HS-5 (cell line): ENCODE results near the gene C4orf54.

ENCODE experiments used
- DNase-seq: peaks from one replicate; pipeline ENCODE4 v3.0.0-alpha.2; 2012; ENCODE audit warnings: low read depth

C4orf54 gene

DNA sequence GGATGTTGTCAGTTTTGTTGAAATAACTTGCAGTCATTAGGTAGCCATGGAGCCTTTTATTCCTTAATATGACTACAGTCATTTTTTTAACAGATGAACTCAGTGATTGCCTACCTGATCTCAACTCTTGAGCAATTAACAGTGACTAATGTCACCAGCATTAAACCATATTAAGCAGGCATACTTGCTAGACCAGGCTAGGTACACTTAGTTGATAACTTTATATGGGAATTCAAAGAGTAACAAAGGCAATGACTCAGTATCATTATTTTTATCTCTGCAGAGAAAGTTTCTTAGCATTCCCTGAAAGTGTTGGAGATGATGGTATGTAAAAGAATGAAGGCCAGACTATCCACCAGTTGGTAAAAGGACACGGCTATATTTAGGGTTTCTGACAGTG lies at the start of gene C4orf54:
C4orf54 (minus strand) TSS at position 31 of the 400 bp plus-strand sequence. CDS start 3,180 bp downstream, outside the sequence.
- no peak for DNase-seq

GRCh38 chr4:99705891-99706290 lies 48.3 kb upstream of the C4orf54 start:
- DNase-seq, result no peak

- no peak for DNase-seq
These were observed 39.2 kb upstream of the C4orf54 start for GRCh38 chr4:99696801-99697200.

- DNase-seq, result no peak
These were observed 35.5 kb upstream of the C4orf54 start for GRCh38 chr4:99693140-99693539.

- no peak for DNase-seq
These were observed 33.4 kb upstream of the C4orf54 start for GRCh38 chr4:99690990-99691389.

DNA sequence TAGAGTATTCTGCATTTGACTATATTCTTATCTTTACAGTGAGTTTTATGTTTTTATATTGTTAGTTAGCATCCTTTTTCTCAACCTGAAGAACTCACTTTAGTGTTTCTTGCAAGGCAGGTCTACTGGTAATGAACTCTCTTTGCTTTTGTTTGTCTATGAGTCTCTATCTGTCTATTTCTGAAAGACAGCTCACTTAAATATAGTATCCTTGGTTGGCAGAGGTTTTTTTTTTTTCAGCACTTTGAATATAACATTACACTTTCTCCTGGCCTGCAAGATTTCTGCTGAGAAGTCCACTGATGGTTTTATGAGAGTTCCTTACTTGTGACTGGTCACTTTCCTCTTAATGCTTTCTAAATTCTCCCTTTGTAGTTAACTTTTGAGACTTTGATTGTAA lies 32.8 kb upstream of the C4orf54 start:
- no peak for DNase-seq

GRCh38 chr4:99687120-99687519 lies 29.5 kb upstream of the C4orf54 start:
- no peak for DNase-seq

GRCh38 chr4:99685234-99685633 lies 27.6 kb upstream of the C4orf54 start:
- DNase-seq, result no peak

DNA sequence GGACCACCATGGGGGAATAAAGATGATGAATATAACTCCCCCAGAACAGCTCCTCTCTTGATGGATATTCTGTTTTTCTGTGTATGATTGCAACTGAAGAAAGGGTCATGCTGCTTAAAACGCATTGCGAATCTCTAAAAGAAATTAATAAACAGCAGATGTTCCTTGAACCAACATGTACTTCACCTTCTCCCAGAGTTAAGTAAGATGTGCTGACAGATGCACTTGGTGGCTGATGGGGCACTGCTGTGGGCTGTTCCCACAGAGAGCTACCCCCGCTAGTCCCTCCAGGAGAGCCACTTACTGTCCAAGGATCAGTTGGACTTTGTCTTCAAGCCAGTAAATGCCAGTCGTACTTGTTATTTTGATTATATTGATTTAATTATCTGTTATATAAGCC lies 26.3 kb upstream of the C4orf54 start:
- no peak for DNase-seq

DNA sequence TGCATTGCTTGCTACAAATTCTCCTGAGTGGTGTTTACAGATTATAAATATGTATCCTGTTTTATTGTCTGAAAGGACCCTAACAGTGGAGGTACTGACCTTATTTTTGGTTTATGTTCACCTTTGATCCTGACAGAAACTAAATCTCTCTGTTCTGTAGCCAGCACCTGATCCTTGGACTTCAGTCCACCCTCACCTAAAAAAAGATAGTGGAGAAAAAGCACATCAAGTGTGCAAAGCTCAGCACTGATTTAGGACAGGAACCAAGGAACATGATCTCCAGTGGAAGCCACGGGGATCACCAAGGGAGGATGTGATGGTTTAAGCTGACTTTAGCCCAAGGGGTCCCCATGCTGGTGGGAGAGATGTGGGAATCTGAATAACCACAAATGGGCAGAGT lies 22.3 kb upstream of the C4orf54 start:
- no peak for DNase-seq

- DNase-seq, result no peak
These were observed 21.6 kb upstream of the C4orf54 start for GRCh38 chr4:99679204-99679603.

DNA sequence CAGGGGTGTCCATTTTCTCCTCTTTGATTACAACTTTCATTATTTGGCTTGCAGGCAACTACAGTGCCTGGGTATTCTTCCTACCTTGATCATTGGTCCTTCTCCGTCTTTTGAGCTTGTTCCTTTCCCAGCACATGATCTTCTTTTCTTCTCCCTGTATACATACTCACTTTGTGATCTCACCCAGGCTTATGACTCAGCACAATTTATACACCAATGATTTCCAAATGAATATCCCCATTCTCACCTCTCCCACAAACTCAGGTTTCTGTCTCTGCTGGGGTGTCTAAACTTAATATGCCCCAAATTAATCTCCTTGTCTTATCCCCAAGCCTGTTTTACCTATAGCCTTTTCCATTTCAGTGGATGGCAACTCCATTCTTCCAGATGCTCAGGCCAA lies 19.5 kb upstream of the C4orf54 start:
- no peak for DNase-seq

GRCh38 chr4:99670409-99671073 lies 12.9 kb upstream of the C4orf54 start:
- DNase-seq, result no peak

- no peak for DNase-seq
These were observed 11.5 kb upstream of the C4orf54 start for GRCh38 chr4:99669084-99669483.

GRCh38 chr4:99668472-99668871 lies 10.8 kb upstream of the C4orf54 start:
- no peak for DNase-seq

GRCh38 chr4:99665983-99666382 lies 8.4 kb upstream of the C4orf54 start:
- no peak for DNase-seq

- DNase-seq, result no peak
These were observed 7.1 kb upstream of the C4orf54 start for GRCh38 chr4:99664716-99665115.

DNA sequence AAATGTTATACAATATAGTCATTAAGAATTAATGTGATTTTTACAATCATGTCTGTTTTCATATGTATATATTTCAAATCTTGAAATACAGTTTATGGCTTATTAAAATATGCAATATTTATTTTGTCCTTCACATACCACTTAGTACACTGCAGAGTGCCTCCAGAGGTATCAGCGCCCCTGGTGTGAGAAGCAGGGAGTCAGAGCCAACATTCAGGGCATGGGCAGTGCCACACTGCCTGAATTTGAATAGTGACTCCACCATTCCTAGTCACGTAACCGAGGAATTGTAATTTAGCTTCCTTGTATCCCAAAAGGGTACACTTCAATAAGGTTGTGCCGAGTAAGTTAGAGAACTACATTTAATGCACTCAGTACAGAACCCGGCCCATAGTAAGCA lies 4.3 kb upstream of the C4orf54 start:
- DNase-seq, result no peak

- DNase-seq, result no peak
These were observed 1.0 kb upstream of the C4orf54 start for GRCh38 chr4:99658666-99659065.

- DNase-seq, result no peak
These were observed 2.1 kb downstream of the C4orf54 start for GRCh38 chr4:99655308-99656081.

DNA sequence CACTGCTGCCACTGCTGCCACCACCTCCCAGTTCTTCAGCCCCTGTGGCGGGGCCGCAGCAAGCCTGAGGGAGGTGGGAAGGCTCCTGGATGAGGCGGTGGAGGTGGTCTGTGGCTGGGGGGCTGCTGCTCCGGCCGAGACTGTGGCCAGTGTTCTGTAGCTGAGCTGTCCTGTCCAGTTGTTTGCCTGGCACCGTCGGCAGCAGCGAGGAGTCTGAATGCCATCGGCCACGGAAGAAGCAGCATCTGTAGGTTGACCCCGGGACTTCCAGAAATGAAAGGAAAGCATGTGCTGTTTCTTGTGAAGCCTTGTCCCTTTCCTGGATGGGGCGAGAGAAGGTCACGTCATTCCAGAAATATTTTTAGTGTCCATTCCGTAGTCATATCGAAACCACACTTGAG lies 3.3 kb downstream of the C4orf54 start:
- DNase-seq, result no peak

DNA sequence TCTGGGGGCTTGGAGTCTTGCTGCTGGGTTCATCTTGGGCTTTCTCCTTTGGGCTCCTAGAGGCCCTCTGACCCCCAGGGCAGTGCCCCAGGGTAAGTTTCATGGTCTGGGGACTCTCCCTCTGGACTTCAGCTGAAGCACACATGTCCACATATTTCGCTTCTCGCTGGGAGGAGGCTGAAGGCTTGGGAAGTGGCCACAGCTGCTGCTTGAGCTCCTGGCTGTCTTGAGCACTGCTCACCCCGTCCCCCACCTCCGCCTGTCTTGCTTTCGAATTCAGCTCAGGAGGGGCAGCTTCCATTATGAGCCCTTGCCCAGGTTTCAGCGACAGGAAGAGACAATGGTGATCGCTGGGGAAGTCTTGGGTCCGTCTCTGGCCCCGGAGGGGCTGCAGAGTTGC lies 3.7 kb downstream of the C4orf54 start:
- no peak for DNase-seq

DNA sequence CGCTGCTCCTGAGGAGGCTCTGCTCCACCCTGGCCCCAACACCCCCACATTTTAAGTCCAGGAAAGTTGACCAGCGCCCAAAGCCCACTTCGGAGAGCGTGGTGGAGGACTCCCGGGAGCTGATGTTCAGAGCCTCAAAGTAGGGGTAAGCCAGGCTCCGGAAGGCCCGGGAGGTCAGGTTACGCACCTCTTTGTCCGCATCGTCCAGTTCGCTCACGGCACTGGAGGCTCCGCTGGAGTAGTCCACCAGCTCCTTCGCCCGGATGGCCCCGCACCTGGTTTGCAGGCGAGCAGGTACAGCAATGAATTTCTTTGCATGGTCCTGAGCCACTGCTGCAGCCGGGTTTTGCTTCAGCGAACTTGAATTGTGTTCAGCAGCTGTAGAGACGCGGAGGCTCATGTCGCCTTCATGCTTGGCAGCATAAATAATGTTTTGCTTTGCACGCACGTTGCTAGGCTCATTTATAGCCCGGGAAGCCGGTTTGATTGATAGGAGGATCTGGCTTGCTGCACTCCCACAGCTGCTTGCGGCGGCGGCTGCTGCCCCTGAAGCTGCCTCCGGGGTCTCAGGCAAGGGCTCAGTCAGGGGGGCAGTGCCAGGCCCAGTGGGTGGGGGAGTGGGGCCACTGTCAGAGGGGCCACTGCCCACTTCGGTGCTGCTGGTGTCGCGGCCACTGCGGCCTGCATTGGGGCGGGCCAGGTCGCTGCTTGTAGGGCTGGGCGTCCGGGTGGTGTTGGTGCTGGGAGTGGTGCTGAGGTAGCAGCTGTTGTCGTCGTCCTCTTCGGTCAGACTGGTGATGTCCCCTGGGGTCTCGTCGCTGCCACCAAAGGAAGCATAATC lies 4.8 kb downstream of the C4orf54 start:
- no peak for DNase-seq
